NCI-H2107 treated with DMSO at 0.1 percent for 48 hours (cell line): ENCODE measurements around the gene PHC2.

Experiments
- DNase-seq: peaks from one replicate; lab custom pipeline; 2025; ENCODE audit not compliant: unreplicated experiment; lab: John Stamatoyannopoulos, UW

PHC2 gene

DNA sequence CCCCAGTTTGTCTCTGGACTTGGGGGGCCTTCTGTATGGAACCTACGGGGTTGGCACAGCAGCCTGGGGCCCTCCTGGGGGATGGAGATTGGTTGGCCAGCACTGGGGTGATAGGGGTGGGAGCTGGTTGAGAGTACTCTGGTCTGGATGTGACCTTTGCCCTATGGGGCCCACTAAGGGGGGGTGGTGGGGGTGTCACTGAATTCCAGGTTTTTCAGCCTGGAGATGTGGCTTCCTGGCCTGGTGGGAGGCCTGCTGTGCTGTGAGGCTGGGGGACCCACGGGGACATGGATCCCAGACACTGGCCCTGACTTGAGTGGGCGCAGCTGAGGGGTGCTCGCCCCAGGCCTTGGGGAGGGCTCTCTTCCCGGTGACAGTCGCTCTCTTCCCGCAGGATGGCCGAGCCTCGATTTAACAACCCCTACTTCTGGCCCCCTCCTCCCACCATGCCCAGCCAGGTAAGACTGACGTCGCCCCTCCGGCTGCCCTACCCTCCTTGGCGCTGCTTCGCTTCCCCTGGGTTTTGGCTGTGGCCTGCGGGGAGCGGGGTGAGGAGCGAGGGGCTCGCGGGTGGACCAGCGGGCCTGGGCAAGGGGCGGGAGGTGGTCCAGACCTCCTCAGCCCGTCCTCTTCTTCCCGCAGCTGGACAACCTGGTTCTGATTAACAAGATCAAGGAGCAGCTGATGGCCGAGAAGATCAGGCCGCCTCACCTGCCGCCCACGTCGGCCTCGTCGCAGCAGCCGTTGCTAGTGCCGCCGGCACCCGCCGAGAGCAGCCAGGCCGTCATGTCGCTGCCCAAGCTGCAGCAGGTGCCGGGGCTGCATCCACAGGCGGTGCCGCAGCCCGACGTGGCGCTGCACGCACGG is 155.0 kb downstream of the PHC2 start:
- no peak for DNase-seq

DNA sequence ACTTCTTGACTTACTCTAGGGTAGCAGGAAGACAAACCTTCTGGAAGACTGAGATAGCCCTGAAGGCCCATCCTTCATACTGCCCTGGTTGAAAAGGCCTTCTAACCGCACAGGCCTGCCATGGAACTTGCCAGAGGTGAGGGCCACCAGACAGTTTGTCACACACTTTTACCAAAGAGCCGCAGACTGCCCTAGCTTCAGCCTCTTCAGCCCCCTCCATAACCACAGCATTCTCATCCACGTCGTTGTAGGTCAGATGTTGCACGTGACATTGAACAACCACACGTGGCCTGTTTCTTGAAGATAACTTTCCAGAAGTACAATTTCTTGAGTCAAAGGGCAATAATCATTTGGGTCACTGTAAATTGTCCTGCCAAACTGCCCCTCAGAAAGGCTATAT is 155.7 kb downstream of the PHC2 start:
- no peak for DNase-seq

DNA sequence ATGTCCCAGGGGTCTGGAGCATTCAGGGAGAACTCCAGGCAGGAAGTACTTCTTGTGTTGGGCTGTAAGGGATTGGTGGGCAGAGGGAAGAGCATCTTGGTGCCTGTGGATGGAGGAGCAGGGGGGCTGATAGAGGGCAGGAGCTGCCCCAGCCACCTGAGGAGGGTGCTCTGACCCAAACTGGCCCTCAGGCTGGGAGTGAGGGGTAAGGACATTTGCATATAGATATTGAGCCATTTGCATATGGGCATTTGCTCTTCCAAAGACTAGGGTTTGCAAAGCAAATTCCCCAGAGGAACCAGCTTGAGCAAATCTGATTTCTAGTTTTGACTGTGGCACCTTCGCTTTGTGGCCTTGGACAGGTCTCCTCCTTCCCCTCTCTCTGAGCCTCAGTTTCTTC is 156.4 kb downstream of the PHC2 start:
- DNase-seq, result no peak

DNA sequence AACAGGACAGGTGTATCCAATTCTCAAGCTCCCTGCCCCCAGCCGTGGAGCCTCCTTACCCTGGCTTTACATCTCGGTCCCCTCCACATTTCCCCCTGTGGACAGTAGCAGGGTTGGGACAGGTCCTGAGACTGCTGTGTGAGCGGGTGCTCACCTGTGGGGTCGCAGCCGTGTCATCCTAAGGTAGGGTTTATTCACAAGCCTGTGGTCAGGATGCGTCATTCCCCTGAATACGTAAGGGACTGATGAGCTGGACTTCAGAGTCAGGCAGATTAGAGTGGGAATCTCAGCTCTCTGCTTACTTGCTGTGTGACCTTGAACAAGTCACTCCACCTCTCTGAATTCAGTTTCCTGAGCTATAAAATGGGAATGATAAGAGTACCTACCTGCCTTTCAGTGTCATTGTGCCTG is 156.9 kb downstream of the PHC2 start:
- no peak for DNase-seq
